Activated CD8-positive, alpha-beta memory T cell treated with anti-CD3 and anti-CD28 coated beads for 24 hours (primary cell): ENCODE results near the gene PGA3.
A peak's percentile ranks its signal among the peaks of the same experiment; 100 is the strongest.
"Not testable (repeated sequence)": the region's sequence is repeated elsewhere in the genome, so short reads cannot be mapped to it uniquely, and the experiment has no call there.

ENCODE experiments used
- DNase-seq: peaks from one replicate; pipeline ENCODE4 v3.0.0-alpha.2; 2020

The PGA3 gene

GRCh38 chr11:61172356-61172755, 31.0 kb upstream of the PGA3 start:
- no peak for DNase-seq

DNA sequence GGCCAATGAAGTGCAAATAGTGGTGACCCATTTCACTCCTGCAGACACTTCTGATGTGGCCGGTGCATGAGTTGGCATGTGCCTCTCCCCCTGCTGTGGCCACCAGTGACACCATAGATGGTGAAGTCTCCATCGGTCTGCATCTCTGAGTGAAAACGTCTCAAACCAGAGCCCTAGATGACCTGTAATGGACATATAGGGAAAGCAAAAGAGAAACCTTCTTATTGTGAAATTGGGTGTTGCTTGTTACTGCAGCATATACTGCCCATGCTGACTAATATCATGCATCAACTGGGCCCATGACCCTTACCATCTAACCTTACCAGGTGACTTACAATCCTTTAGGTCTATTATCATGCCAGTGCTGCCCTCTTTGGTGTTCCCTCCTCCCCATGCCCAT, 30.4 kb upstream of the PGA3 start:
- DNase-seq = no peak

- no peak for DNase-seq
Observed at GRCh38 chr11:61173456-61173855, 29.9 kb upstream of the PGA3 start.

DNA sequence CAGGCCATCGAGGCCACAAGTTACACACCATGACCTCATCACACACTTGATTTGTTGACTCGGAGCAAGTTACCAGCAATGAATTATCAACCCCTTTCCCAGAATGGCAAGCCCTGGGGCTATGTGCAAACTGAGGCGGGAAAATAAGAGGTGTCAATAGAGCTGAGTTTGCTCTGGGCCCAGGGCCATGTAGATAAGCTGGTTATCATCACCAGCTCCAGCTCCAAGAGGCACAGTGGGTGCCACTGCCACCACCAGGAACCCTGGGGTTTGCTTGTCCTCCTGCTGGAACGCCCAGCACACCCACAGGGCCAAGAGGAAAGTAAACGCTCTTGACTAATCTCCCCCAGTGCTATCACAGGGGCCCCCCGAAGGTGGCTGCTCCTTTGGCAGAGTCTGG, 29.0 kb upstream of the PGA3 start:
- no peak for DNase-seq

GRCh38 chr11:61174949-61175348, 28.4 kb upstream of the PGA3 start:
- DNase-seq = no peak

GRCh38 chr11:61176446-61176845, 26.9 kb upstream of the PGA3 start:
- DNase-seq = no peak

DNA sequence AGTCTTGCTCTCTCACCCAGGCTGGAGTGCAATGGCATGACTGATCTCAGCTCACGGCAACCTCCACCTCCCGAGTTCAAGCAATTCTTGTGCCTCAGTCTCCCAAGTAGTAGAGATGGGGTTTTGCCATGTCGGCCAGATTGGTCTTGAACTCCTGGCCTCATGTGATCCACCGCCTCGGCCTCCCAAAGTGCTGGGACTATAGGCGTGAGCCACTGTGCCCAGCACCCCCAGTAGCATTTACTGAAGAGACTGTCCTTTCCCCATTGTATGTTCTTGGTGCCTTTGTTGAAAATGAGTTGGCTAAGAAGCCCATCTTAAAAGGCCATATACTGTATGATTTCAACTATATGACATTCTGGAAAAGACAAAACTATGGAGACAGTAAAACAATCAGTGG, 23.1 kb upstream of the PGA3 start:
- not testable (repeated sequence) for DNase-seq

DNA sequence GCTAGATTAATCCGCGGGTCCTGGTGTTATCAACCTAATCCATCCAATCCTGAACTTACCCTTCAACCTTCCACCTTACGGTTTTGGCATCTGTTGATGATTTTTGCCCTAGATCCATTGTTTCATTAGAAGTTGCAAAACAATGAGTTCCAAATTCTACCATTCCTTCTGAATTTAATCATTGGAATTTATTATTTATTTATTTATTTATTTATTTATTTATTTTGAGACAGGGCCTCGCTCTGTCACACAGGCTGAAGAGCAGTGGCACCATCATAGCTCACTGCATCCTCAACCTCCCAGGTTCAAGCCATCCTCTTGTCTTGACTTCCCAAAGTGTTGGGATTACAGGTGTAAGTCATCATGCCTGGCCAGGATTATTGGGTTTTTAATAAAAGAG, 21.8 kb upstream of the PGA3 start:
- DNase-seq = no peak

- no peak for DNase-seq
Observed at GRCh38 chr11:61183645-61184044, 19.7 kb upstream of the PGA3 start.

GRCh38 chr11:61186504-61186903, 16.8 kb upstream of the PGA3 start:
- no peak for DNase-seq

DNA sequence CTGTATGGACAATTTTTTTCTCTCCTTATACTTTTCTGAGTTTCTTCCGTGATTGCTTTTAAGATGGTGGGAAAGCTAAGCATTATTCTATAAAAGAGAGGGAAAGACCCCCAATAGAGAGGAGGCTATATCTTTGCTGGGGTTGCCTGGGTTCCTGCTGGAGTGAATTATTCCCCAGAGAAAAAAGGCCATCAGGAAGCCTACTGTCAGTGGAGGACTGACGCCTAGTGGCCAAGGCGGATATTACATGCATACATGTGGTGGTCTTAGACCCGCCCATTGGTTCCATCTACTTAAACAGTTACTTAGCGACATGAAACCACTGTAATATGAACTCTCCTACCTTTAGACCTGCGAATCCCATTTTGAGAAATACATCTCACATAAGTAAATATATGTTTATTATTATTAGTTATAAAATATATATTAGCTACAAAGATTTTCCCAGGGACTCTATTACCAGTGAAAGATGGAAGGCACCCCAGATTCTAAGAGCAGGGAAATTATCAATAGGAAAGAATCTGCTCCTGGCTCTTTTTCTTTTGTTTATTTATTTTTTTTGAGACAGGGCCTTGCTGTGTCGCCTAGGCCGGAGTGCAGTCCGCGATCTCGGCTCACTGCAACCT, 15.7 kb upstream of the PGA3 start:
- peak; percentile 91 for DNase-seq

DNA sequence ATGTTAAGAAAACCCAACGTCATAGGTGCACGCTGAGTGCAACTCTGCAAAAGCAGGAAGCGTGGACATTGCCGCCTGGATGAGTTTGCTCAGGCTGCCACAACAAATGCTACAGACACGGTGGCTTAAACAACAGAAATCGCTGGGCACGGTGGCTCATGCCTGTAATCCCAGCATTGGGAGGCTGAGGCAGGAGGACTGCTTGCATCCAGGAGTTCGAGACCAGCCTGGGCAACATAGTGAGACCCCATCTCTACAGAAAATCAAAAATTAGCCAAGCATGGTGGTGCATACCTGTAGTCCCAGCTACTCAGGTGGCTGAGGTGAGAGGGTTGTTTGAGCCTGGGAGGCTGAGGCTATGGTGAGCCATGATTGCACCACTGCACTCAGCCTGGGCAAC, 13.4 kb upstream of the PGA3 start:
- DNase-seq = no peak

GRCh38 chr11:61193596-61193995, 9.7 kb upstream of the PGA3 start:
- no peak for DNase-seq

- no peak for DNase-seq
Observed at GRCh38 chr11:61194169-61194671, 9.1 kb upstream of the PGA3 start.

GRCh38 chr11:61194981-61195695, 8.2 kb upstream of the PGA3 start:
- no peak for DNase-seq

DNA sequence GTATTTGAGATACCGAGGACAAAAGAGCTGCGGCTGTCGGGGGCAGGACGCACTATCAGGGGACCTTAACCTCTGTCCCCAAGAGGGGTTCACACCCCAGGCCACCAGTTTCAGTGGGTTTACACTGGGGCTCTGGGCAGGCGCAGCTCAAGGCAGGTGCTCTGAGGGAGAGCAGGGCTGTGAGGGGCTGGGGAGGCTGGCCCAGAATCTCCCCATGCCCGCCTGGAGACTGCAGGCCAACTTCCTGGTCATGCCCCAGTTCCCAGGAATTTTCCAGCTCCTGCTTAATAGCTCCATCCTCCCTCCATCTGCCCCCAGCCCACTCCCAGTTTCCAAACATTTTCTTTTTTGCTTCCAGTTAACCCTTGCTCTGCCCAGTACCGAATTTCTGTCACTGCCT, 7.6 kb upstream of the PGA3 start:
- no peak for DNase-seq

- DNase-seq = no peak
Observed at GRCh38 chr11:61198361-61198760, 5.0 kb upstream of the PGA3 start.

GRCh38 chr11:61198948-61199523, 4.3 kb upstream of the PGA3 start:
- DNase-seq = no peak

- no peak for DNase-seq
Observed at GRCh38 chr11:61201476-61201875, 1.8 kb upstream of the PGA3 start.

- DNase-seq = not testable (repeated sequence)
Observed at GRCh38 chr11:61203873-61204272, 558 bp downstream of the PGA3 start.

- DNase-seq = not testable (repeated sequence)
Observed at GRCh38 chr11:61204502-61205059, 1.3 kb downstream of the PGA3 start.

- not testable (repeated sequence) for DNase-seq
Observed at GRCh38 chr11:61207636-61208310, 4.5 kb downstream of the PGA3 start.

GRCh38 chr11:61210629-61211028, 7.3 kb downstream of the PGA3 start:
- not testable (repeated sequence) for DNase-seq
